Uterus (tissue), 2 donors: ENCODE results near the gene RAB3IP.

Source experiments
- CTCF ChIP-seq, 4 experiments: fragments of 200-600 bp in 2 of 4; fragments of 450-650 bp in 2 of 4; sonication (generic) in 2 of 4; IDR thresholded peaks; one replicate each; pipeline ENCODE4 v1.5.1; 2016 to 2019; ENCODE audit warnings: antibody characterized with exemption in 4 of 4, mild to moderate bottlenecking in 2 of 4, moderate library complexity in 1 of 4
- POLR2A ChIP-seq, 2 donors: fragments of 450-650 bp; IDR thresholded peaks; one replicate each; pipeline ENCODE4 v1.6.1; 2016; ENCODE audit warnings: antibody characterized with exemption in 2 of 2, mild to moderate bottlenecking in 1 of 2, moderate library complexity in 1 of 2

GRCh38 chr12:69765515-69765914 is 26.9 kb downstream of the RAB3IP start:
- TF ChIP-seq CTCF (IDR thresholded peaks at IDR 0.05) (no peak), POLR2A (IDR thresholded peaks at IDR 0.05) (no peak)
